Calu3 (cell line): Measurements from ENCODE around the gene KBTBD6. TPM values are rescaled to one million over a fixed set of nuclear protein-coding genes. Genes with fewer than 3 reads are reported as not detected.
"Not testable (repeated sequence)": the region's sequence is repeated elsewhere in the genome, so short reads cannot be mapped to it uniquely, and the experiment has no call there.

Source experiments
- BruUV-seq: library from RNA; stranded (reverse); fragments of 400-500 nt; replicated peaks from 2 replicates; lab custom pipeline; 2021; lab: Mats Ljungman, UMichigan
- CTCF ChIA-PET: fragments of 300-600 bp; sonication (Branson Sonifier 250); formaldehyde crosslinking; loops from one replicate; lab custom pipeline; 2022; ENCODE audit warnings: antibody characterized with exemption; lab: Charles Lee
- DNase-seq: peaks from one replicate; pipeline ENCODE4 v3.0.0; 2022
- H3K27ac Mint-ChIP-seq: one replicate; pipeline ENCODE4 v1.8.0; 2022; ENCODE audit warnings: mixed read lengths; ENCODE audit not compliant: unreplicated experiment
- H3K27me3 Mint-ChIP-seq: one replicate; pipeline ENCODE4 v1.8.0; 2022; ENCODE audit warnings: mixed read lengths; ENCODE audit not compliant: unreplicated experiment
- H3K36me3 Mint-ChIP-seq: one replicate; pipeline ENCODE4 v1.8.0; 2022; ENCODE audit warnings: mild to moderate bottlenecking, moderate library complexity, mixed read lengths; ENCODE audit not compliant: insufficient read depth, unreplicated experiment
- H3K4me1 Mint-ChIP-seq: one replicate; pipeline ENCODE4 v1.8.0; 2022; ENCODE audit warnings: mild to moderate bottlenecking, low read depth, mixed read lengths; ENCODE audit not compliant: unreplicated experiment
- H3K4me3 Mint-ChIP-seq: one replicate; pipeline ENCODE4 v1.8.0; 2022; ENCODE audit warnings: mild to moderate bottlenecking, low read depth, moderate library complexity, mixed read lengths; ENCODE audit not compliant: unreplicated experiment
- H3K9me3 Mint-ChIP-seq: one replicate; pipeline ENCODE4 v1.8.0; 2022; ENCODE audit warnings: low read depth, mixed read lengths; ENCODE audit not compliant: unreplicated experiment
- CTCF ChIP-seq: fragments of 200-600 bp; IDR thresholded peaks from one replicate; pipeline ENCODE4 v1.8.0; 2022; ENCODE audit warnings: antibody characterized with exemption; ENCODE audit not compliant: unreplicated experiment
- intact Hi-C: fragments of 100-400 bp; cut with micrococcal nuclease; formaldehyde crosslinking; loops from one replicate; pipeline ENCODE4 v1.10.0; 2022; ENCODE audit not compliant: unreplicated experiment
- total RNA-seq: library from RNA; stranded (reverse); gene quantifications from 2 replicates; pipeline ENCODE4 v1.2.3, GENCODE V29; 2022

The KBTBD6 gene
- total RNA-seq, 1 experiment from 2014 or later = 6.9 TPM

GRCh38 chr13:41178040-41178439 lies 45.4 kb upstream of the KBTBD6 start:
- Mint-ChIP-seq H3K27ac (peak overlapping the region; percentile 27), H3K4me3 (no peak overlapping the region), H3K4me1 (no peaks in the 10 kb centered on the region), H3K9me3 (no peaks in the 10 kb centered on the region), H3K36me3 (no peaks in the 10 kb centered on the region), H3K27me3 (no peaks in the 10 kb centered on the region)
- TF ChIP-seq CTCF = no peak
- no TSS peak for BruUV-seq
- CTCF ChIA-PET = no interaction called here
- intact Hi-C loops = no loop called here
- DNase-seq = no peak

- Mint-ChIP-seq H3K4me1 (no peaks in the 10 kb centered on the region), H3K27me3 (no peaks in the 10 kb centered on the region), H3K27ac (peak overlapping the region; percentile 27), H3K9me3 (no peaks in the 10 kb centered on the region), H3K4me3 (no peak overlapping the region), H3K36me3 (no peaks in the 10 kb centered on the region)
- intact Hi-C loops = no loop called here
- CTCF ChIA-PET = no interaction called here
- BruUV-seq = no TSS peak
- DNase-seq = no peak
- no peak for TF ChIP-seq CTCF
Measured at GRCh38 chr13:41177616-41178015, 45.0 kb upstream of the KBTBD6 start.

GRCh38 chr13:41175576-41175975 lies 43.0 kb upstream of the KBTBD6 start:
- H3K4me3 Mint-ChIP-seq, H3K4me1 Mint-ChIP-seq, intact Hi-C loops, H3K27me3 Mint-ChIP-seq, H3K27ac Mint-ChIP-seq, CTCF ChIA-PET, H3K9me3 Mint-ChIP-seq, DNase-seq, H3K36me3 Mint-ChIP-seq, BruUV-seq: not testable (repeated sequence)

- BruUV-seq = no TSS peak
- H3K36me3 Mint-ChIP-seq = no peaks in the 10 kb centered on the region
- CTCF ChIA-PET = no interaction called here
- no peak for TF ChIP-seq CTCF
- DNase-seq = no peak
- H3K27me3 Mint-ChIP-seq = no peaks in the 10 kb centered on the region
- H3K4me3 Mint-ChIP-seq = no peak overlapping the region
- intact Hi-C loops = no loop called here
- H3K9me3 Mint-ChIP-seq = no peaks in the 10 kb centered on the region
- H3K27ac Mint-ChIP-seq = no peak overlapping the region
- no peaks in the 10 kb centered on the region for H3K4me1 Mint-ChIP-seq
Measured at GRCh38 chr13:41162151-41162550, 29.5 kb upstream of the KBTBD6 start.

- Mint-ChIP-seq H3K4me3 (no peak overlapping the region), H3K9me3 (no peaks in the 10 kb centered on the region), H3K4me1 (no peaks in the 10 kb centered on the region), H3K36me3 (no peaks in the 10 kb centered on the region), H3K27ac (no peak overlapping the region), H3K27me3 (no peaks in the 10 kb centered on the region)
- intact Hi-C loops = no loop called here
- DNase-seq = no peak
- CTCF ChIA-PET = interaction anchor here (0.6 kb wide), 1 partner anchor 13 kb away, joined by 3 read pairs; no protein-coding TSS in a partner anchor
- no peak for TF ChIP-seq CTCF
- BruUV-seq = no TSS peak
Measured at GRCh38 chr13:41159174-41159573, 26.6 kb upstream of the KBTBD6 start.
